Loucy (cell line): Measurements from ENCODE around the gene TRMU.

Source experiments
- EZH2phosphoT487 ChIP-seq: fragments of 200-600 bp; IDR thresholded peaks from 2 replicates; pipeline ENCODE4 v1.6.1; 2018; ENCODE audit warnings: antibody characterized with exemption, mild to moderate bottlenecking, moderate library complexity, borderline replicate concordance
- TF ChIP-seq, protein P1 (sequence below): fragments of 200-600 bp; sonication (generic); conservative IDR thresholded peaks from 2 replicates; pipeline ENCODE4 v1.5.1; 2014; ENCODE audit warnings: mild to moderate bottlenecking, antibody characterized with exemption, low read length

DNA sequence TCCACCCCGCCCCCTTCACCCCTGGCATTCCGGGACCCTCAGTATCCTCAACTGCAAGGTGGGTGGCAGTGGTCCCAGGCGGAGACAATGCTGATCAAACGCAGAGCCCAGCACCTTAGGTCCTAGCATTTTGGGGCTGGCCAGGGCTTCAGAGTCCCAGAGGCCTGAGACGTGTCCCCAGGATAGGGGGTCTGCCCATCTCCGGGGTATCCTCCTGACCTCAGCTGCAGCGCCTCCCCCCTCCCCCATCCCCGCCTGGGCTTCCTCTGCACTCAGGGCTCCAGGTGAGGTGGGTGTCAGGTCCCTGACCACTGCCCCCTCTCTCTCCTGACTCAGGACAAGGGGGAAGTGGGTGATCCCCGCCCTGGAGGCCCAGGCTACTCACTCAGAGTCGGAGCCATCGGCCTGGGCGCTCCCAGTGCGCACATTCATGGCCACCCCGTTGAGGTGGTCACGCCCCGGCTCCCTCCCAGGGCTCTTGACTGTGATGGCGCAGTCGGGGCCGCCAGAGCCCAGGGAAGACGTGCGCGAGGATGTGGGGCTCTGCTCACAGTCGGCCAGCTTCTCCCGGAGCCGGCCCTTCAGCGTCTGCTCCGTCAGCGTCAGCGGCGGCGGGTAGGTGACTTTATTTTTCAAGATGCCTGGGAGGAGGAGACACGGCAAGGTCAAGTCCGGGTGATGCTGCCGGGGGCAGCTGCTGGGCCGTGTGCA, 28.3 kb downstream of the TRMU start:
- TF ChIP-seq, protein P1, sequence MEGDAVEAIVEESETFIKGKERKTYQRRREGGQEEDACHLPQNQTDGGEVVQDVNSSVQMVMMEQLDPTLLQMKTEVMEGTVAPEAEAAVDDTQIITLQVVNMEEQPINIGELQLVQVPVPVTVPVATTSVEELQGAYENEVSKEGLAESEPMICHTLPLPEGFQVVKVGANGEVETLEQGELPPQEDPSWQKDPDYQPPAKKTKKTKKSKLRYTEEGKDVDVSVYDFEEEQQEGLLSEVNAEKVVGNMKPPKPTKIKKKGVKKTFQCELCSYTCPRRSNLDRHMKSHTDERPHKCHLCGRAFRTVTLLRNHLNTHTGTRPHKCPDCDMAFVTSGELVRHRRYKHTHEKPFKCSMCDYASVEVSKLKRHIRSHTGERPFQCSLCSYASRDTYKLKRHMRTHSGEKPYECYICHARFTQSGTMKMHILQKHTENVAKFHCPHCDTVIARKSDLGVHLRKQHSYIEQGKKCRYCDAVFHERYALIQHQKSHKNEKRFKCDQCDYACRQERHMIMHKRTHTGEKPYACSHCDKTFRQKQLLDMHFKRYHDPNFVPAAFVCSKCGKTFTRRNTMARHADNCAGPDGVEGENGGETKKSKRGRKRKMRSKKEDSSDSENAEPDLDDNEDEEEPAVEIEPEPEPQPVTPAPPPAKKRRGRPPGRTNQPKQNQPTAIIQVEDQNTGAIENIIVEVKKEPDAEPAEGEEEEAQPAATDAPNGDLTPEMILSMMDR, result no peak
- TF ChIP-seq EZH2phosphoT487, result no peak
